Dendritic cell treated with granulocyte-macrophage colony-stimulating factor and Interleukin-4, amounts not matched to agents 40 ng/mL and 50 ng/mL, for 4 days (primary cell): ENCODE data around the gene ADARB1.
"Not testable (repeated sequence)": the region's sequence is repeated elsewhere in the genome, so short reads cannot be mapped to it uniquely, and the experiment has no call there.

Experiments used
- H3K27ac Mint-ChIP-seq: one replicate; pipeline ENCODE4 v1.8.0; 2022; ENCODE audit warnings: mild to moderate bottlenecking, mixed read lengths
- H3K27me3 Mint-ChIP-seq: one replicate; pipeline ENCODE4 v1.8.0; 2022; ENCODE audit warnings: mild to moderate bottlenecking, mixed read lengths
- H3K36me3 Mint-ChIP-seq: one replicate; pipeline ENCODE4 v1.8.0; 2022; ENCODE audit warnings: low read depth, mixed read lengths
- H3K4me1 Mint-ChIP-seq: one replicate; pipeline ENCODE4 v1.8.0; 2022; ENCODE audit warnings: low read depth, mixed read lengths
- H3K4me3 Mint-ChIP-seq: one replicate; pipeline ENCODE4 v1.8.0; 2022; ENCODE audit warnings: mild to moderate bottlenecking, moderate library complexity, mixed read lengths
- H3K9me3 Mint-ChIP-seq: one replicate; pipeline ENCODE4 v1.8.0; 2022; ENCODE audit warnings: mixed read lengths
- intact Hi-C: fragments of 100-400 bp; cut with micrococcal nuclease; formaldehyde crosslinking; loops from one replicate; pipeline ENCODE4 v1.15.0; 2022

ADARB1 gene

DNA sequence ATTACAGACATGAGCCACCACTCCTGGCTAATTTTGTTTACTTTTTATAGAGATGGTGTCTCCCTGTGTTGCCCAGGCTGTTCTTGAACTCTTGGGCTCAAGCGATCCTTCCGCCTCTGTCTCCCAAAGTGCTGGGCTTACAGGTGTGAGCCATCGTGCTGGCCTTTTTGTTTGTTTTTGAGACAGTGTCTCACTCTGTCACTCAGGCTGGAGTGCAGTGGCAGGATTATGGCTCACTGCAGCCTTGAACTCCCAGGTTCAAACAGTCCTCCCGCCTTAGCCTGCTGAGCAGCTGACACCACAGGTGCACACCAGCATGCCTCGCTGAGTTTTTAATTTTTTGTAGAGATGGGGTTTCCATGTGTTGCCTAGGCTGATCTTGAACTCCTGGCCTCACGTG lies 49.1 kb downstream of the ADARB1 start:
- peaks cover 13% of the 10 kb centered on the region for H3K4me1 Mint-ChIP-seq
- H3K27ac Mint-ChIP-seq, result no peak overlapping the region
- peaks cover 12% of the 10 kb centered on the region for H3K27me3 Mint-ChIP-seq
- intact Hi-C loops, result no loop called here
- H3K9me3 Mint-ChIP-seq, result peaks cover 7% of the 10 kb centered on the region
- no peak overlapping the region for H3K4me3 Mint-ChIP-seq
- no peaks in the 10 kb centered on the region for H3K36me3 Mint-ChIP-seq

DNA sequence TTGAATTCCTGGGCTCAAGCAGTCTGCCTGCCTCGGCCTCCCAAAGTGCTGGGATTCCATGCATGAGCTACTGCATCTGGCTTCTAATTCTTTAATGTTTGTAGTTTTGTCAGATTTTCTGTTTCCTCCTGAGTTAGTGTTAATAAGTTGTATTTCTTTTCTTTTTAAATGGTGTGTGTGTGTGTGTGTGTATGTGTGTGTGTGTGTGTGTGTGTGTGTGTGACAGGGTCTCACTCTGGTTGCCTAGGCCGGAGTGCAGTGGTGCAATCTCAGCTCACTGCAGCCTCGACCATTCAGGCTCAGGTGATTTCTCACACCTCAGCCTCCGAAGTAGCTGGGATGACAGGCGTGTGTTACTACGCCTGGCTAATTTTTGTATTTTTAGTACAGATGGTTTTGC lies 50.2 kb downstream of the ADARB1 start:
- Mint-ChIP-seq H3K27me3 (peaks cover 12% of the 10 kb centered on the region), H3K27ac (no peak overlapping the region), H3K4me1 (peaks cover 22% of the 10 kb centered on the region), H3K4me3 (no peak overlapping the region), H3K9me3 (no peaks in the 10 kb centered on the region), H3K36me3 (no peaks in the 10 kb centered on the region)
- intact Hi-C loops, result no loop called here

DNA sequence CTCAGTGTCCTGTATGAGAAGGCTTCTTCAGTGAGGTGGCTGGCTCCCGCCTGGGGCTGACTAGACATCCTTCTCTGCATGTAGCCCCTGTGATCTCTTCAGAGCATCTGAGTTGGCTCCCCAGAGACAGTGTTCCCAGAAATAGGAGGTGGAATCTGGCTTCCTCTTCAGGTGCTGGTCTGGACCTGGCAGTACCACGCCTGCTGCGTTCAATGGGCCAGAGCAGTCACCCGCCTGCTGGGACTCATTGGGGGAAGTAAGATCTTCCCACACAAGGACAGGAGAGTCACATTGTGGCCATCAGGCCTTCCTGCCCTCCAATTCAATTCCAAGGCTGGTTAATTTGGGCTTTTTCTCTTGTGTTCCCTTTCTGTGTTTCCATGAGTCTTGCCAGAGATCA lies 51.0 kb downstream of the ADARB1 start:
- Mint-ChIP-seq H3K4me1 (peaks cover 28% of the 10 kb centered on the region), H3K4me3 (no peak overlapping the region), H3K9me3 (no peaks in the 10 kb centered on the region), H3K27ac (no peak overlapping the region), H3K27me3 (peaks cover 12% of the 10 kb centered on the region), H3K36me3 (no peaks in the 10 kb centered on the region)
- intact Hi-C loops, result no loop called here

DNA sequence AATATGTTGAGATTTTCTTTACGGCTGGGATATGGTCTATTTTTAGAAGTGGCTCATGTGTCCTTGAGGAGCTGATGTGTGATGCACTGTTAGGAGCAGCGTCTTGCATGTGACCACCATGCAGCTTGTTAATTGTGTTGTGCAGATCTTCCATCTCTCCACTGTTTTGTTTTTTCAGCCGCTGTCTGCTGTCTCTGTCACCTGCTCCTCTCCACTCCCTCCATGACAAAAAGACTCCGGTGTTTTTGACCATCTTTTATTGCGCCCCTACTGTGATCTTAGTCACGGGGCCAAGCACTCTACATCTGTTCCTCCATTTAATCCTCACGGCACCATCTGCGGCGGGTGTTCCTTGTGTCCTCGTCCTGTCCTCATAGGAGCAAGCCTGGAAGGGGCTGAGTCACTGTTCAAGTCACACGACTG lies 51.8 kb downstream of the ADARB1 start:
- no peaks in the 10 kb centered on the region for H3K36me3 Mint-ChIP-seq
- H3K4me3 Mint-ChIP-seq, result no peak overlapping the region
- intact Hi-C loops, result no loop called here
- no peak overlapping the region for H3K27ac Mint-ChIP-seq
- H3K4me1 Mint-ChIP-seq, result peaks cover 35% of the 10 kb centered on the region
- H3K27me3 Mint-ChIP-seq, result peaks cover 12% of the 10 kb centered on the region
- no peaks in the 10 kb centered on the region for H3K9me3 Mint-ChIP-seq

DNA sequence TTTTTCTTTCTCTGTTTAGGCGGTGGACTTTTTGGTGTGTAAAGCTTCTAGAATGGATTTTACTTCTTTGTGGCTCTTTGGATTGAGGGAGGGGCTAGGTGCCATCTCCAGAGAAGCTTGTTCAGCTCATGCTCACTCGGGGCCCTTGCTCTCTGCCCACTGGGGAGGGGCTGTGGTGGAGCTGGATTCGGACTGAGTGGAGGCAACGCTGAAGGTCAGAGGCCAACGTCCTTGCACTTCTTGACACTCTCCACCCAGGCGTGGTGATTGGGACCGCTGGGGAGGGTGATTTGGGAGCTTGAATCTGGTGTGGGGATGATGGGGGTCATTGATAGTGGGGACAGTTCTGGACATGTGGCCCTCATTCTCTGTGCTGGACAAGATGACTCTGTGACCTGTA lies 52.6 kb downstream of the ADARB1 start:
- no peaks in the 10 kb centered on the region for H3K9me3 Mint-ChIP-seq
- intact Hi-C loops, result no loop called here
- peaks cover 12% of the 10 kb centered on the region for H3K27me3 Mint-ChIP-seq
- peaks cover 41% of the 10 kb centered on the region for H3K4me1 Mint-ChIP-seq
- no peaks in the 10 kb centered on the region for H3K36me3 Mint-ChIP-seq
- H3K27ac Mint-ChIP-seq, result no peak overlapping the region
- H3K4me3 Mint-ChIP-seq, result no peak overlapping the region

DNA sequence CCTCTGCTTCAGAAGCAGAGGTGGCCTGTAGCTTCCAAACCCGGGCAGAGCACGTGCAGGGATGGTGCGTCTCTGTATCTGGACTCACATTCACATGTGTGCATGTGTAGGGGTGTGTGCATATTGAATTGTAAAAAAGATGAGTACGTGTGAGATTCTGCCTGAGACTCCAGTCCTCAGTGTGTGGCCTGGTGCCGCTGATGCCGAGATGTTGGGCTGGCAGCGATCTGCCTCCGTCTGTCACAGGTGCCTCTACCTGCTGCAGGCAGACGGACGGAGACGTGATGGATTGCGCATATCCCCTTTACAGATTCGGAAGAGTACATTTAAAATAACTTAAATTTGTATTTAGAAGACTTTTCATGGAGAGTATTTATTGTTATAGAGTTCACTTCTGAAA lies 53.6 kb downstream of the ADARB1 start:
- H3K27me3 Mint-ChIP-seq, result peaks cover 13% of the 10 kb centered on the region
- no peak overlapping the region for H3K4me3 Mint-ChIP-seq
- peaks cover 48% of the 10 kb centered on the region for H3K4me1 Mint-ChIP-seq
- no peak overlapping the region for H3K27ac Mint-ChIP-seq
- no peaks in the 10 kb centered on the region for H3K9me3 Mint-ChIP-seq
- H3K36me3 Mint-ChIP-seq, result no peaks in the 10 kb centered on the region
- intact Hi-C loops, result loop anchor here (1.0 kb wide), 1 partner anchor 179 kb away; no protein-coding TSS in a partner anchor

DNA sequence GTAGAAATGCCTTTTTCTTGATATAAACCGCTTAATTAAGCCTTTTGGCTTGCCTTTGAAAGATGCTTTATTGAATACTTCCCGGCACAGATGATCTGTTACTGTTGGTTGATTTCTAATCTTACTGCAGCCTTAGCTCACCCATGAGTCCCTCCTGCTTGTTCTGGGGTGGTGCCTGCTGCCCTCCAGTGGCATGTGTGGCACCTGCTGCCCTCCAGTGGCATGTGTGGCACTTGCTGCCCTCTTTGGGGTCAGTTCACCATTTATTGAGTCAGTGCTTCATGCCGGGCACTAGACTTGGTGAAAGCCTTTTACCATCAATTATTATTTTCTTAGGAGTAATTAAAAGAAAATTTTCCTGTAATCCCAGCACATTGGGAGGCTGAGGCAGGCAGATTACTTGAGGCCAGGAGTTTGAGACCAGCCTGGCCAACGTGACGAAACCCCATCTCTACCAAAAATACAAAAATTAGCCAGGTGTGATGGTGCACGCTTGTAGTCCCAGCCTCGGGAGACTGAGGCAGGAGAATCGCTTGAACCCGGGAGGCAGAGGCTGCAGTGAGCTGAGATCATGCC lies 54.3 kb downstream of the ADARB1 start:
- peaks cover 54% of the 10 kb centered on the region for H3K4me1 Mint-ChIP-seq
- intact Hi-C loops, result loop anchor here (1.0 kb wide), 1 partner anchor 179 kb away; no protein-coding TSS in a partner anchor
- H3K27me3 Mint-ChIP-seq, result peaks cover 18% of the 10 kb centered on the region
- no peak overlapping the region for H3K27ac Mint-ChIP-seq
- no peaks in the 10 kb centered on the region for H3K36me3 Mint-ChIP-seq
- no peaks in the 10 kb centered on the region for H3K9me3 Mint-ChIP-seq
- H3K4me3 Mint-ChIP-seq, result no peak overlapping the region

DNA sequence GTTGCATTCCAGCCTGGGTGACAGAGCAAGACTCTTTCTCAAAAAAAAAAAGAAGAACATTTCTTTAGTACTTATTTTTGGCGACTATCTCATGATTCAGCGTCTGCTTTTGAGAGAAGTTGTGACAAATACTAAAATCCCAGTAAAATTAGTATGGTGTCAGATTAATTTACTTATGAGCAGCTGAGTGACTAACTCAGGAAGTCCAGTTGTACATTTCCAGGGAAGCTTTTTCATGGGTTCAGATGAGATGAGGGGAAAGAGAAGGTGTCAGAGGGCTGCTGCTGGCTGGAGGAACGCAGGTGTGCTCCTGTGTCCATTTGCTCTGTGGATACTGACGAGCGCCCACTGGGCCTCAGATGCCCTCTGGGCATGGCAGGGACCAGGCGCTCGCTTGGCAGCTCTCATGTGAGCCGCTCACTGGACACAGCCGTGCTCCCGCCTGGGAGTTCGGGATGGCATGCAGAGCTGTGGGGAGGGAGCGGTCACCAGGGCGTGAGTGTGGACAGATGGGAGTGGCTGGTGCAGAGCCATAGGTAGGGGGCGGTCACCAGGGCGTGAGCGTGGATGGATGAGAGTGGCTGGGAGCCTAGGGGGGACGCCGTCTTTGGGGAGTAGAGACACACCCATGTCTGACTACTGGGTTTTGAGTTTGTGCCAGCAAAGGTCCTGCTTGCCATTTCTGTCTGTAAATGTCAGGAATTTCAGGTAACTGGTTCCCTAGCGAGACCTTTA lies 55.0 kb downstream of the ADARB1 start:
- H3K27me3 Mint-ChIP-seq, result peaks cover 18% of the 10 kb centered on the region
- H3K4me1 Mint-ChIP-seq, result peaks cover 54% of the 10 kb centered on the region
- no peaks in the 10 kb centered on the region for H3K9me3 Mint-ChIP-seq
- intact Hi-C loops, result no loop called here
- H3K4me3 Mint-ChIP-seq, result no peak overlapping the region
- peak overlapping the region; percentile 66 for H3K27ac Mint-ChIP-seq
- no peaks in the 10 kb centered on the region for H3K36me3 Mint-ChIP-seq

DNA sequence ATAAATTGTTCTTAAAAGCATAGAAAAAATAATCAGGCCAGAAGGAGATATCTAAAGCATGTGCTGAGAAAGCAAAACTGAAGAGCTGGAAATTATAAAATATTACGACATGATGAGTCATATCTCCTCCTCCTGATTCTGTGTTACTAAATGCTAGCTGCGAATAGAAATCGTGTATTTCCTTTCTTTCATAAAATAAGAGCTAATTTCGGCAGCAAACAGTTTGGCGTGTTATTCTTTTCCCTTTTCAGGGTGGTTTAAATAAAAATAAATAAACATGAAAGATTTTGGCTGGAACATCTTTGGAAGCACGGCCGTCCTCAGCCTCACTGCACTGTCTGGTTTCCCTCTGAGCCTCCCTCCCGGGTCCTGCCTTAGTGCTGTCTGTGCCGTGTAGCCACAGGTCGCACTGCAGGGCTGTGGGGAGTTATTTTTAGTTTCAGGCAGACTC lies 56.0 kb downstream of the ADARB1 start:
- peaks cover 18% of the 10 kb centered on the region for H3K27me3 Mint-ChIP-seq
- H3K4me3 Mint-ChIP-seq, result no peak overlapping the region
- no peaks in the 10 kb centered on the region for H3K36me3 Mint-ChIP-seq
- no peaks in the 10 kb centered on the region for H3K9me3 Mint-ChIP-seq
- no peak overlapping the region for H3K27ac Mint-ChIP-seq
- intact Hi-C loops, result no loop called here
- H3K4me1 Mint-ChIP-seq, result peaks cover 51% of the 10 kb centered on the region

DNA sequence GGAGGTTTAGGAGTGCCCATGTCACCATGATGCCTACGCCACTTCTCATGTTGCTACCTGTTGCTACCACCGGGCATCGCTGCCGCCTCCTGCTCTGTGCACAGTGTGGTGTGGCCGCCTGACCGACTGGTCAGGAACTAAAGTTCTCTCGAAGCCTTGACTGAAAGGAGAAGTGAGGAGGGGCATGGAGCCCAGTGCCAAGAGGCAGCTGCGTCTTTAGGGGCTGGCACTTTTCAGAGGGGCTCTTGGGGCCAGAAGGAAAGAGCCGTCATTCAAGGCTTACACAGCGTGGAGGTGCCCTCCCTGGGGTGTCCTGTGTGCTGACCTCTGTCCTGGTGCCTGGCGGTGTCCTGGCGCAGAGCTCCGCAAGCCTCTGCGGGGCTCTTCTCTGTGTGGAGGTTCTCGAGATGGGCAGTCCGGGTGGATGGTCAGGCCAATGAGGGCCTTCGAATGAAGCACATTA lies 57.2 kb downstream of the ADARB1 start:
- Mint-ChIP-seq H3K36me3 (no peaks in the 10 kb centered on the region), H3K27me3 (peaks cover 20% of the 10 kb centered on the region), H3K27ac (no peak overlapping the region), H3K9me3 (no peaks in the 10 kb centered on the region), H3K4me1 (peaks cover 48% of the 10 kb centered on the region), H3K4me3 (no peak overlapping the region)
- intact Hi-C loops, result no loop called here

DNA sequence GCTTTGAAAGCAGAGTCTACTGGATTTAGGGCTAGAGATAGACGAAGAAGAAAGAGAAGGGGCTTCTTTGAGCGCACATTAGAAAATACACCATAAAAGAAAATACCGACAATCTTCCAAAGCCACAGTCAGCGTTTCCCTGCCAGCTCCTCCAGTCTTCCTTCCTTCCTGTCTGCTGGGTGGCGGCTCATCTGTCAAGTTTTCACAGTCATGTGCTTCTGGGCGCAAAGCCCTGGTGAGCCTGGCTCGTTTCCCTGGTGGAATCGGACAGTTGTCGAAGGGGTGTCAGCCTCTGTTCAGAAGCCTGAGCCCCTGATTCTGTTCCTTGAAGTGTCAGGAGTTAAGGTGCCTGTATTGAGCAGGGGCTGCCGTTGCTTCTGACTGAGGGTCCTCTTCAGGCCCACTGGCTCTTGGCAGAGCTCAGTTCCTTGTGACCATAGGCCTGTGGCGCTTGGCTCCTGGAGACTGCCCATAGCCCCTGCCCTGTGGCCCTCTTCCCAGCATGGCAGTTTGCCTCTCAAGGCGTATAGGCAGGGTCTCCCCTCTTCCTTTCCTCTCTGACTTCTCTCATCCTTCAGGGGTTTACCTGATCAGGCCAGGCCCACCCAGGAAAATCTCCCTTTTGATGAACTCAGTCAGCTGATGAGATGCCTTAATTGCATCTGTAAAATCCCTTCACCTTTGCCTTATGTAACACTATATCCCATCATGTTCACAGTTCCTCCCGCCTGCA lies 58.6 kb downstream of the ADARB1 start:
- H3K9me3 Mint-ChIP-seq, result no peaks in the 10 kb centered on the region
- H3K4me3 Mint-ChIP-seq, result no peak overlapping the region
- peaks cover 17% of the 10 kb centered on the region for H3K27me3 Mint-ChIP-seq
- peak overlapping the region; percentile 42 for H3K27ac Mint-ChIP-seq
- intact Hi-C loops, result no loop called here
- H3K36me3 Mint-ChIP-seq, result no peaks in the 10 kb centered on the region
- H3K4me1 Mint-ChIP-seq, result peaks cover 42% of the 10 kb centered on the region

DNA sequence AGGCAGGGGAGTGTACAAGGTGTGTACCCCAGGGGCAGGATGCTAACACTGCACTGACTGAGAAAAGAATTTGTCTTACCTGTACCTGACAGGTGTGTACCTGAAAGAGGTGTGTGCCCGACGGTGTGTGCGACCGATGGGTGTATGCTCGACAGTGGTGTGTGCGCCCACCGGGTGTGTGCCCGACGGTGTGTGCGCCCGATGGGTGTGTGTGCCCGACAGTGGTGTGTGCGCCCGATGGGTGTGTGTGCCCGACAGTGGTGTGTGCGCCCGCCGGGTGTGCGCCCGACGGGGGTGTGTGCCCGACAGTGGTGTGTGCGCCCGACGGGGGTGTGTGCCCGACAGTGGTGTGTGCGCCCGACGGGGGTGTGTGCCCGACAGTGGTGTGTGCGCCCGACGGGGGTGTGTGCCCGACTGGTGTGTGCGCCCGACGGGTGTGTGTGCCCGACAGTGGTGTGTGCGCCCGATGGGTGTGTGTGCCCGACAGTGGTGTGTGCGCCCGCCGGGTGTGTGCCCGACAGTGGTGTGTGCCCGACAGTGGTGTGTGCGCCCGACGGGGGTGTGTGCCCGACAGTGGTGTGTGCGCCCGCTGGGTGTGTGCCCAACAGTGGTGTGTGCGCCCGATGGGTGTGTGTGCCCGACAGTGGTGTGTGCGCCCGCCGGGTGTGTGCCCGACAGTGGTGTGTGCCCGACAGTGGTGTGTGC lies 59.3 kb downstream of the ADARB1 start:
- intact Hi-C loops, H3K36me3 Mint-ChIP-seq, H3K9me3 Mint-ChIP-seq, H3K4me3 Mint-ChIP-seq: not testable (repeated sequence)
- Mint-ChIP-seq H3K4me1 (peaks cover 40% of the 10 kb centered on the region), H3K27me3 (peaks cover 17% of the 10 kb centered on the region), H3K27ac (peak overlapping the region; percentile 42)

DNA sequence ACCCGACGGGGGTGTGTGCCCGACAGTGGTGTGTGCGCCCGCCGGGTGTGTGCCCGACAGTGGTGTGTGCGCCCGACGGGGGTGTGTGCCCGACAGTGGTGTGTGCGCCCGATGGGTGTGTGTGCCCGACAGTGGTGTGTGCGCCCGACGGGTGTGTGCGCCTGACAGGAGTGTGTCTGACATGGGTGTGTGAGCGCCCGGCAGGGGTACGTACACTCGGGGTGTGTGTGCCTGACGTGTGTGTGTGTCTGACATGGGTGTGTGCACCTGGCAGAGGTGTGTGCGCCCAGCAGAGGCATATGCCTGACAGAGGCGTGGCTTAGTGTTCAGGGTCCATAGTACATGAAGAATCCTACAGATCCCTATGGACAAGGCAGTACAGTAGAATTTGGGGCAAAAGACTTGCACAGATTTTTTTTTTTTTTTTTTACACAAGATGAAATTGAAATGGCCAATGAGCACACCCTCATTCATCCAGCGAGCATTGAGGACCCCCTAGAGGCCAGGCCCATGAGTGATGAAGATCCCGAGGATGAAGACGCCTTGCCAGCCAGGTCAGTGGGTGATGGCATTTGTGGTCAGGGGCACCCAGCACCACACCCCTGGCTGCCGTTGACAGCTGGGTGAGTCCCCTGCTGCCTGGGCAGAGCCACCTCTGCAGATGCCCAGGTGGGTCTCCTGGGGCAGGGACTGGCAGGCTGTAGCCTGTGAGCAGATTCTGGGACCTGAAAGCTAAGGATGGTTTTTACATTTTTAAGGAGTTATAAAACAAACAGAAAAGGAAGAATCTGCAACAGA lies 60.1 kb downstream of the ADARB1 start:
- peaks cover 33% of the 10 kb centered on the region for H3K4me1 Mint-ChIP-seq
- no peak overlapping the region for H3K27ac Mint-ChIP-seq
- H3K4me3 Mint-ChIP-seq, result no peak overlapping the region
- H3K36me3 Mint-ChIP-seq, result no peaks in the 10 kb centered on the region
- H3K27me3 Mint-ChIP-seq, result peaks cover 17% of the 10 kb centered on the region
- H3K9me3 Mint-ChIP-seq, result no peaks in the 10 kb centered on the region
- intact Hi-C loops, result loop anchor here (5.0 kb wide), 1 partner anchor 153 kb away; the partner anchor contains the start of gene POFUT2
